H1 (cell line): ENCODE measurements around the gene AMMECR1L. TPM values are rescaled to one million over a fixed set of nuclear protein-coding genes. Genes with fewer than 3 reads are reported as not detected.

Experiments used
- CTCF ChIA-PET: fragments of 300-600 bp; sonication (Branson Sonifier 250); formaldehyde crosslinking; loops from one replicate; lab custom pipeline; 2021; ENCODE audit not compliant: partially characterized antibody; lab: Charles Lee
- POLR2A ChIA-PET: fragments of 300-600 bp; sonication (Branson Sonifier 250); formaldehyde crosslinking; loops from one replicate; lab custom pipeline; 2021; ENCODE audit warnings: inconsistent platforms; ENCODE audit not compliant: partially characterized antibody; lab: Charles Lee
- DNase-seq, 2 experiments: peaks; one replicate each; pipeline versions ENCODE4 v3.0.0 to v3.0.0-alpha.2; 2010 to 2022; ENCODE audit warnings: low spot score in 2 of 2, low read depth in 1 of 2, mixed read lengths in 1 of 2
- FAIRE-seq: peaks from 2 replicates; lab custom pipeline; 2011; peaks lifted over from hg19 to GRCh38; lab: Jason Lieb, UNC
- H2AFZ ChIP-seq: 2 replicates; pipeline ENCODE4 v1.8.1; 2012; ENCODE audit warnings: low read length, inconsistent platforms
- H2AK5ac ChIP-seq: 2 replicates; pipeline ENCODE4 v1.6.1; 2013; ENCODE audit warnings: low read depth, low read length
- H2BK120ac ChIP-seq: replicated peaks from 2 replicates; pipeline ENCODE3; 2013; ENCODE audit warnings: low read depth, low read length, inconsistent platforms
- H2BK12ac ChIP-seq: 2 replicates; pipeline ENCODE4 v1.6.1; 2013; ENCODE audit warnings: low read depth, low read length
- H2BK15ac ChIP-seq: 2 replicates; pipeline ENCODE4 v1.6.1; 2013; ENCODE audit warnings: low read length
- H2BK20ac ChIP-seq: 2 replicates; pipeline ENCODE4 v1.6.1; 2013; ENCODE audit warnings: low read length
- H2BK5ac ChIP-seq: 2 replicates; pipeline ENCODE4 v1.6.1; 2013; ENCODE audit warnings: low read depth, low read length
- H3K14ac ChIP-seq: 2 replicates; pipeline ENCODE4 v1.6.1; 2013; ENCODE audit warnings: inconsistent platforms; ENCODE audit not compliant: insufficient read length
- H3K18ac ChIP-seq: 2 replicates; pipeline ENCODE4 v1.6.1; 2013; ENCODE audit warnings: low read length; ENCODE audit errors: extremely low read depth
- H3K23ac ChIP-seq: 2 replicates; pipeline ENCODE4 v1.6.1; 2013; ENCODE audit warnings: inconsistent platforms; ENCODE audit not compliant: insufficient read length
- H3K23me2 ChIP-seq: 2 replicates; pipeline ENCODE4 v1.6.1; 2013; ENCODE audit warnings: low read depth, low read length
- H3K27ac ChIP-seq: 2 replicates; pipeline ENCODE4 v1.6.1; 2011; ENCODE audit warnings: low read depth, low read length, inconsistent platforms
- H3K27me3 ChIP-seq, 4 experiments: replicated peaks in 1 of 4; 1 replicate in 1 of 4; 2 replicates in 3 of 4; pipeline versions ENCODE4 v1.6.1 to v1.8.1; 2011 to 2013; ENCODE audit warnings: low read length in 3 of 4, mild to moderate bottlenecking in 3 of 4, inconsistent platforms in 2 of 4, mixed read lengths in 2 of 4, moderate library complexity in 1 of 4; ENCODE audit not compliant: control insufficient read depth in 3 of 4, insufficient read depth in 3 of 4; ENCODE audit errors: extremely low read depth in 1 of 4
- H3K36me3 ChIP-seq, 4 experiments: 2 replicates each; pipeline versions ENCODE4 v1.6.1 to v1.8.1; 2011 to 2013; ENCODE audit warnings: mild to moderate bottlenecking in 4 of 4, low read length in 3 of 4, moderate library complexity in 2 of 4, control low read depth in 1 of 4, inconsistent platforms in 1 of 4; ENCODE audit not compliant: insufficient read depth in 4 of 4, control insufficient read depth in 2 of 4
- H3K4ac ChIP-seq: replicated peaks from 2 replicates; pipeline ENCODE3; 2013; ENCODE audit warnings: low read length, low read depth, mixed read lengths, inconsistent platforms; ENCODE audit not compliant: insufficient read length
- H3K4me1 ChIP-seq, 4 experiments: replicated peaks in 1 of 4; 1 replicate in 1 of 4; 2 replicates in 3 of 4; pipeline versions ENCODE4 v1.6.1 to v1.8.1; 2011 to 2013; ENCODE audit warnings: low read length in 3 of 4, inconsistent platforms in 2 of 4, mixed read lengths in 1 of 4; ENCODE audit not compliant: insufficient read depth in 4 of 4, control insufficient read depth in 3 of 4
- H3K4me2 ChIP-seq, 2 experiments: 2 replicates each; pipeline versions ENCODE4 v1.6.1 to v1.8.1; 2011 to 2013; ENCODE audit warnings: low read depth in 2 of 2, low read length in 2 of 2, control low read depth in 1 of 2, inconsistent platforms in 1 of 2, mild to moderate bottlenecking in 1 of 2; ENCODE audit not compliant: insufficient read depth in 1 of 2
- H3K4me3 ChIP-seq, 4 experiments: fragments of 200-600, 300-600 bp in 1 of 4; sonication (generic), shearing (Covaris generic), sonication (Bioruptor Twin) in 1 of 4; 2 replicates each; pipeline versions ENCODE4 v1.5.1 to v1.8.1; 2011 to 2016; ENCODE audit warnings: low read length in 4 of 4, low read depth in 3 of 4, control low read depth in 2 of 4, inconsistent platforms in 2 of 4, mild to moderate bottlenecking in 2 of 4, mixed read lengths in 1 of 4, moderate library complexity in 1 of 4; ENCODE audit not compliant: insufficient read depth in 2 of 4; ENCODE audit errors: extremely low read depth in 1 of 4
- H3K56ac ChIP-seq: replicated peaks from 2 replicates; pipeline ENCODE3; 2013; ENCODE audit warnings: low read depth, mild to moderate bottlenecking, mixed read lengths, low read length, inconsistent platforms; ENCODE audit not compliant: insufficient read length
- H3K79me1 ChIP-seq: 2 replicates; pipeline ENCODE4 v1.6.1; 2013; ENCODE audit warnings: low read depth, low read length, control low read depth
- H3K79me2 ChIP-seq, 2 experiments: 2 replicates each; pipeline versions ENCODE4 v1.6.1 to v1.8.1; 2012 to 2013; ENCODE audit warnings: low read length in 2 of 2, mild to moderate bottlenecking in 2 of 2, inconsistent platforms in 1 of 2; ENCODE audit not compliant: insufficient read depth in 2 of 2, control insufficient read depth in 1 of 2
- H3K9ac ChIP-seq, 4 experiments: replicated peaks in 1 of 4; 1 replicate in 1 of 4; 2 replicates in 3 of 4; pipeline versions ENCODE4 v1.6.1 to v1.8.1; 2011 to 2013; ENCODE audit warnings: low read depth in 3 of 4, low read length in 3 of 4, control low read depth in 2 of 4, mild to moderate bottlenecking in 2 of 4, moderate library complexity in 2 of 4, inconsistent platforms in 1 of 4; ENCODE audit errors: extremely low read depth in 1 of 4
- H3K9me3 ChIP-seq, 2 experiments: 2 replicates each; pipeline versions ENCODE4 v1.6.1 to v1.8.1; 2012 to 2013; ENCODE audit warnings: mild to moderate bottlenecking in 2 of 2, moderate library complexity in 2 of 2, control low read depth in 1 of 2, inconsistent platforms in 1 of 2, low read depth in 1 of 2, low read length in 1 of 2, mixed read lengths in 1 of 2; ENCODE audit not compliant: insufficient read depth in 2 of 2
- H4K20me1 ChIP-seq, 2 experiments: replicated peaks in 1 of 2; 2 replicates each; pipeline versions ENCODE3 to v1.8.1; 2011 to 2013; ENCODE audit warnings: inconsistent platforms in 2 of 2, low read length in 2 of 2, mild to moderate bottlenecking in 1 of 2; ENCODE audit not compliant: insufficient read depth in 2 of 2, control insufficient read depth in 1 of 2
- H4K5ac ChIP-seq: 2 replicates; pipeline ENCODE4 v1.6.1; 2013; ENCODE audit warnings: low read length, low read depth, mixed read lengths, inconsistent platforms; ENCODE audit not compliant: insufficient read length
- H4K8ac ChIP-seq: 2 replicates; pipeline ENCODE4 v1.8.0; 2013; ENCODE audit warnings: mild to moderate bottlenecking, moderate library complexity, low read length, inconsistent platforms; ENCODE audit not compliant: insufficient read depth; ENCODE audit errors: extremely low read depth
- H4K91ac ChIP-seq: replicated peaks from 2 replicates; pipeline ENCODE3; 2013; ENCODE audit warnings: low read length, mixed read lengths, inconsistent platforms; ENCODE audit not compliant: insufficient read length
- ASH2L ChIP-seq: fragments of 200-600, 300-600 bp; sonication (generic); IDR thresholded peaks from one replicate; pipeline ENCODE4 v1.7.1; 2017; ENCODE audit warnings: low read length
- BCL11A ChIP-seq, 2 experiments: IDR thresholded peaks; one replicate each; pipeline ENCODE4 v1.6.1; 2011; ENCODE audit warnings: low read depth in 2 of 2, low read length in 2 of 2, mild to moderate bottlenecking in 2 of 2
- BRCA1 ChIP-seq: IDR thresholded peaks from 2 replicates; pipeline ENCODE4 v1.6.1; 2012; ENCODE audit warnings: low read depth, low read length, improper control_type of control experiment
- CHD1 ChIP-seq: IDR thresholded peaks from 2 replicates; pipeline ENCODE4 v1.6.1; 2012; ENCODE audit warnings: low read depth, low read length, improper control_type of control experiment
- CHD2 ChIP-seq: IDR thresholded peaks from 2 replicates; pipeline ENCODE4 v1.6.1; 2012; ENCODE audit warnings: low read length, improper control_type of control experiment
- CREB1 ChIP-seq: IDR thresholded peaks from 2 replicates; pipeline ENCODE4 v1.6.1; 2012; ENCODE audit warnings: inconsistent platforms
- JUND ChIP-seq: IDR thresholded peaks from 2 replicates; pipeline ENCODE4 v1.6.1; 2011; ENCODE audit warnings: mild to moderate bottlenecking, improper control_type of control experiment, low read length
- KDM5A ChIP-seq: fragments of 200-600 bp; IDR thresholded peaks from 2 replicates; pipeline ENCODE4 v1.7.1; 2012; ENCODE audit warnings: mild to moderate bottlenecking, low read length, inconsistent platforms, mixed read lengths
- WGBS, 2 experiments: shearing (Covaris generic) in 1 of 2; methylation state at CpG; one replicate each; pipeline versions ENCODE4 v1.1.6 to v1.1.7; 2013 to 2015; ENCODE audit warnings: low lambda C conversion rate in 2 of 2, mixed read lengths in 2 of 2, inconsistent platforms in 1 of 2, low coverage in 1 of 2, missing lambda C conversion rate in 1 of 2; ENCODE audit not compliant: insufficient replicate concordance in 2 of 2, insufficient coverage in 1 of 2, insufficient read length in 1 of 2; ENCODE audit errors: extremely low coverage in 1 of 2, missing lambda C conversion rate in 1 of 2; 5-methylcytosine and 5-hydroxymethylcytosine counted together
- polyA plus RNA-seq, 7 experiments: library from polyadenylated mRNA; depleted of rRNA in 3 of 7; stranded (reverse) in 5 of 7; unstranded in 2 of 7; fragments of >200 nt in 5 of 7; fragments of 200-250 nt in 2 of 7; gene quantifications; 1 replicate in 5 of 7; 2 replicates in 1 of 7; 4 replicates in 1 of 7; pipeline versions ENCODE4 v1.2.1 to v1.2.3, GENCODE V29; 2011 to 2013; ENCODE audit warnings: missing spikeins in 2 of 7, mixed read lengths in 2 of 7
- total RNA-seq: library from RNA; stranded (reverse); fragmentation: NEBNext Ultra II Directional; extraction: Animal tissue kit (Norgen Biotek cat#: 25700); gene quantifications from 2 replicates; pipeline ENCODE4 v1.2.1, GENCODE V29; 2021
- TF ChIP-seq, protein P1 (sequence below), 3 experiments: IDR thresholded peaks; 1 replicate in 2 of 3; 2 replicates in 1 of 3; pipeline versions ENCODE4 v1.5.1 to v1.6.1; 2011; ENCODE audit warnings: low read length in 3 of 3, mild to moderate bottlenecking in 3 of 3, inconsistent platforms in 2 of 3, low read depth in 1 of 3, moderate library complexity in 1 of 3; ENCODE audit not compliant: insufficient read depth in 1 of 3; ENCODE audit errors: control extremely low read depth in 1 of 3

AMMECR1L gene
- total and polyA plus RNA-seq, 2 of the 8 experiments (the other 6 are each of a cell fraction or from before 2014, with no cell fraction given) = 10.1 to 18.8 TPM

GRCh38 chr2:127901339-127902056 is 15.7 kb upstream of the AMMECR1L start:
- H3K27ac ChIP-seq = no peak overlapping the region
- H4K20me1 ChIP-seq = no peaks in the 10 kb centered on the region
- H3K9ac ChIP-seq = no peak overlapping the region
- H3K4ac ChIP-seq = no peak overlapping the region
- no peak overlapping the region for H3K18ac ChIP-seq
- no peaks in the 10 kb centered on the region for H3K36me3 ChIP-seq
- H3K23me2 ChIP-seq = no peaks in the 10 kb centered on the region
- ChIA-PET POLR2A (no interaction called here), CTCF (interaction anchor here (0.8 to 2.8 kb wide), 4 partner anchors 12 to 94 kb away, joined by 3 to 11 read pairs (median 4); no protein-coding TSS in a partner anchor)
- H4K5ac ChIP-seq = no peak overlapping the region
- H4K91ac ChIP-seq = no peak overlapping the region
- no peak overlapping the region for H2BK20ac ChIP-seq
- H2BK5ac ChIP-seq = no peak overlapping the region
- TF ChIP-seq, protein P1, sequence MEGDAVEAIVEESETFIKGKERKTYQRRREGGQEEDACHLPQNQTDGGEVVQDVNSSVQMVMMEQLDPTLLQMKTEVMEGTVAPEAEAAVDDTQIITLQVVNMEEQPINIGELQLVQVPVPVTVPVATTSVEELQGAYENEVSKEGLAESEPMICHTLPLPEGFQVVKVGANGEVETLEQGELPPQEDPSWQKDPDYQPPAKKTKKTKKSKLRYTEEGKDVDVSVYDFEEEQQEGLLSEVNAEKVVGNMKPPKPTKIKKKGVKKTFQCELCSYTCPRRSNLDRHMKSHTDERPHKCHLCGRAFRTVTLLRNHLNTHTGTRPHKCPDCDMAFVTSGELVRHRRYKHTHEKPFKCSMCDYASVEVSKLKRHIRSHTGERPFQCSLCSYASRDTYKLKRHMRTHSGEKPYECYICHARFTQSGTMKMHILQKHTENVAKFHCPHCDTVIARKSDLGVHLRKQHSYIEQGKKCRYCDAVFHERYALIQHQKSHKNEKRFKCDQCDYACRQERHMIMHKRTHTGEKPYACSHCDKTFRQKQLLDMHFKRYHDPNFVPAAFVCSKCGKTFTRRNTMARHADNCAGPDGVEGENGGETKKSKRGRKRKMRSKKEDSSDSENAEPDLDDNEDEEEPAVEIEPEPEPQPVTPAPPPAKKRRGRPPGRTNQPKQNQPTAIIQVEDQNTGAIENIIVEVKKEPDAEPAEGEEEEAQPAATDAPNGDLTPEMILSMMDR (IDR thresholded peaks at IDR 0.05; ENCODE audit: control extremely low read depth in 1 of 3, insufficient read depth in 1 of 3, low read depth in 1 of 3, low read length in 3 of 3) = no peak
- TF ChIP-seq ASH2L (no peak), JUND (no peak), CREB1 (no peak), BRCA1 (no peak), CHD2 (no peak), KDM5A (no peak), BCL11A (IDR thresholded peaks at IDR 0.05; ENCODE audit: low read depth in 2 of 2, low read length in 2 of 2) (no peak), CHD1 (no peak)
- H2BK15ac ChIP-seq = no peak overlapping the region
- H2AFZ ChIP-seq = 0 out of 2 replicates have a peak overlapping the region, but pooled peaks have one; percentile 5
- no peak overlapping the region for H3K23ac ChIP-seq
- no peak for FAIRE-seq
- no peaks in the 10 kb centered on the region; a peak in 1 of 7 replicates for H3K27me3 ChIP-seq
- no peak overlapping the region for H2AK5ac ChIP-seq
- WGBS, 2 experiments = 92% methylated on average over 11 of the region's 12 CpGs; no CpG with 5 or more reads in 1 of the 2 experiments
- H3K56ac ChIP-seq = no peak overlapping the region
- H3K79me2 ChIP-seq = no peaks in the 10 kb centered on the region
- no peak overlapping the region for H2BK120ac ChIP-seq
- H3K4me1 ChIP-seq = peaks cover 0 to 3% (median 0%) of the 10 kb centered on the region in 4 experiments; a peak in 2 of 7 replicates
- H4K8ac ChIP-seq = no peak overlapping the region
- H3K79me1 ChIP-seq = no peaks in the 10 kb centered on the region
- H3K9me3 ChIP-seq = no peaks in the 10 kb centered on the region; a peak in 1 of 4 replicates
- H3K14ac ChIP-seq = no peak overlapping the region
- H3K4me2 ChIP-seq = no peak overlapping the region
- H2BK12ac ChIP-seq = no peak overlapping the region
- no peak for DNase-seq
- H3K4me3 ChIP-seq = no peak overlapping the region
